ENCODE data around the gene KIAA1958.

The KIAA1958 gene

DNA sequence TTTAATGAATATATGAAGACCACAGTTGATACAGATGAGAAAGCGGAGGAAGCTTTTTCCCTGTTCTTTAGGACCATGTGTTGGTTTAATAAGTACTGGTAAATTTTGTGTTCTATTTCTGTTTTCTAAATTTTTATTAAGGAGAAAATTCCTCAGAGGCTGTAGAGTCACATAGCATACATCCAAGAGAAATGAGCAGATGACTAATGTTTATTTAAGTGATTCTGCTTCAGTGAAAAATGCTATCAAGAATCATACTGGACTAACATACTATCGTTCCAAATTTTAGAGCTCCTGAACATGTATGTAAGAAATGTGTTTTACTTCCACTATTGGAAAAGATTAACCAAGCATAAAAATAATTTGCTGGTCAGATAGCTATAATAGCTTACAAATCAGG is 115.0 kb downstream of the KIAA1958 start:
- H3K9ac ChIP-seq (ENCODE audit: low read length), result no peak overlapping the region

DNA sequence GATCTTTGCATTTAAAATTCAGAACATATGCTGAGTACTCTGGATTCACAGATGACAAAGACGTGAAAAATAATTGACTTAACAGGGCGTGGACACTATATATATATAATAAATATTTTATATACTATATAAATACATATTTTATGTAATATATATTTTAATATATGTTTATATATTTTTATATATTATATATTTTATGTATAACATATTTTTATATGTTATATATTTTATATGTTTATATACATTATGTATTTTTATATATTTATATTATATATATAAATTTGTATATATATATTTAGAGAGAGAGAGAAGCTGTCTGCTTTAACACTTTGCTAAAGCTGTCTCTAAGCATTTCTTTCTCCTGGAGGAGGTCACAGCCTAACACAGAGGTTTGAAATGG is 118.2 kb downstream of the KIAA1958 start:
- H3K36me3 ChIP-seq (ENCODE audit: control insufficient read depth, insufficient read depth, low read length), result no peaks in the 10 kb centered on the region
- no peak overlapping the region for H3K4me3 ChIP-seq (ENCODE audit: low read length)
- no peak overlapping the region for H3K9ac ChIP-seq (ENCODE audit: low read length)
- no peaks in the 10 kb centered on the region for H3K27me3 ChIP-seq (ENCODE audit: control insufficient read depth, insufficient read depth, low read length)
- no peaks in the 10 kb centered on the region for H3K9me3 ChIP-seq (ENCODE audit: control insufficient read depth, low read length)
- H3K4me1 ChIP-seq (ENCODE audit: control insufficient read depth, insufficient read depth, low read length), result no peaks in the 10 kb centered on the region

More for the DNA sequence above, 115.0 kb downstream of the KIAA1958 start:
- Histone ChIP-seq H3K27me3 (ENCODE audit: control insufficient read depth, insufficient read depth, low read length) (no peaks in the 10 kb centered on the region), H3K36me3 (ENCODE audit: control insufficient read depth, insufficient read depth, low read length) (no peaks in the 10 kb centered on the region), H3K4me1 (ENCODE audit: control insufficient read depth, insufficient read depth, low read length) (no peaks in the 10 kb centered on the region), H3K9me3 (ENCODE audit: control insufficient read depth, low read length) (no peaks in the 10 kb centered on the region), H3K4me3 (ENCODE audit: low read length) (no peak overlapping the region)

DNA sequence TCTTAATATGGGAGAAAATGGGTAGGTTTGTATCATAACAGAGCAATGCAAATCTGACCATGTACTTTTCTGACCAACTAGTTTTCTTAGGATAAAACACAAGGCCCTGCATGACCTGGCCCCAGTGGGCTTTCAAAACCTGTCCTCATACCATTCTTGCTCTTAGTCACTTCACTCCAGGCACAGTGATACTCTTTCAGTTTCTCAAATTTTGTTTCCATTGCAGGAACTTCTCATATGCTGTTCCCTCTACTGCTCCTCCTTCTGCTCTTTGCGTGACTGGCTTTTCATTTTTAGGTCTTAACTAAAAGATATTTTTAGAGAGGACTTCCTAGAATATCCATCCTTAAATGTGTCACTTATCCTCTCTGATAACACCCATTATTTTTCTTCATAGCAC is 118.9 kb downstream of the KIAA1958 start:
- H3K4me3 ChIP-seq (ENCODE audit: low read length), result no peak overlapping the region
- H3K27me3 ChIP-seq (ENCODE audit: control insufficient read depth, insufficient read depth, low read length), result no peaks in the 10 kb centered on the region
- no peak overlapping the region for H3K9ac ChIP-seq (ENCODE audit: low read length)
- no peaks in the 10 kb centered on the region for H3K4me1 ChIP-seq (ENCODE audit: control insufficient read depth, insufficient read depth, low read length)
- H3K36me3 ChIP-seq (ENCODE audit: control insufficient read depth, insufficient read depth, low read length), result no peaks in the 10 kb centered on the region
- H3K9me3 ChIP-seq (ENCODE audit: control insufficient read depth, low read length), result no peaks in the 10 kb centered on the region

DNA sequence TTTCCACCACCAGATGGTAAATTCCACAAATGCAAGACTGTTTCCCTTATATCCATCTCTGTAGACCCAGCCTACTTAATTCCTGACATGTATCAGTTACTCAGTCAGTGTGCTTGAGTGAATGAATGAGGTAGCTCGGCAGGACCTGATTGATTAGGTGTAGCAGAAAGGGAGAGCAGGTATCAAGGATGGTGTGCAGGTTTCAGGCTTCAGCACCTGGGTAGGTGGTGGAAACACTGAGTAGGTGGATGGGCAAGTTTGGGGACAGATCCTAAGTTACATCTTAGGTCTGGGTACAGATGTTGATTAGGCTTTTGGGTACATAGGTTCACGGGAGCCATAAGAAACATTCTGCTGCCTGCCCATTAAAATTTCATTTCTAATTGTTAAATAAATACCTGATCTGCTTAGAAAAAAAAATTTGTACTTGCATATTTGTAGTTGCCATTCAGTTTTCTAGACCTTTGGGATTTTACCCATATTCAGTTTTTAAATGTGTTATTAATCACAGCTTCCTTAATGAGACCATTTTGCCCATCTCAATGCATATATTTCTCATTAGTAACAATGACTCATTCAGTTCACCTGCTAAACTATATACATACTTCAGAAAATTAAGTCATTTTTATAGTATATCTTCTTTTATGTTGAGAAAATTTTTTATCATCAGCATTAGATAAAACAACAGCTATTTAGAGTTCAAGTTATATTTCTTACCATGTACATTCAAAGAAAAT is 119.5 kb downstream of the KIAA1958 start:
- H3K4me1 ChIP-seq (ENCODE audit: control insufficient read depth, insufficient read depth, low read length), result no peaks in the 10 kb centered on the region

DNA sequence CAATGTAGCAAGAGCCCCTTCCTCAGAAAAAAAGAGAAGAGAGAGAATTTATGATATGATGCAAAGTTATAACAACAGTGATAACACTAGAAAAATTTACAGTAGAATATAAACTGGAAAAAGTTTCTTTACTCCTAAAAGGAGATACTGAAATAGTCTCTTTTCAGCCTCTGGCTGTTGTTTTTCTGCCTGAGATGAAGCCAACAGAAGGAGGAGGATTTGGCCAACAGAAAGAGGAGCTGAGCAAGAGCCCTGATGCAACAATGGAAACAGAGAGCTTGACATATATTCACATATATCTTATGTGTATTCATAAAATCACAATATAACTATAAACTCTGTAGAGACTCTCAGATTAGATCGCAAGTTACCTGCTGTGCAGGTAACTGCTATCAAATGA is 122.2 kb downstream of the KIAA1958 start:
- Histone ChIP-seq H3K9me3 (ENCODE audit: control insufficient read depth, low read length) (no peaks in the 10 kb centered on the region), H3K4me1 (ENCODE audit: control insufficient read depth, insufficient read depth, low read length) (no peaks in the 10 kb centered on the region), H3K9ac (ENCODE audit: low read length) (no peak overlapping the region), H3K36me3 (ENCODE audit: control insufficient read depth, insufficient read depth, low read length) (no peaks in the 10 kb centered on the region), H3K4me3 (ENCODE audit: low read length) (no peak overlapping the region), H3K27me3 (ENCODE audit: control insufficient read depth, insufficient read depth, low read length) (no peaks in the 10 kb centered on the region)

More for the DNA sequence above, 119.5 kb downstream of the KIAA1958 start:
- Histone ChIP-seq H3K36me3 (ENCODE audit: control insufficient read depth, insufficient read depth, low read length) (no peaks in the 10 kb centered on the region), H3K9me3 (ENCODE audit: control insufficient read depth, low read length) (no peaks in the 10 kb centered on the region), H3K4me3 (ENCODE audit: low read length) (no peak overlapping the region), H3K9ac (ENCODE audit: low read length) (no peak overlapping the region), H3K27me3 (ENCODE audit: control insufficient read depth, insufficient read depth, low read length) (no peaks in the 10 kb centered on the region)

DNA sequence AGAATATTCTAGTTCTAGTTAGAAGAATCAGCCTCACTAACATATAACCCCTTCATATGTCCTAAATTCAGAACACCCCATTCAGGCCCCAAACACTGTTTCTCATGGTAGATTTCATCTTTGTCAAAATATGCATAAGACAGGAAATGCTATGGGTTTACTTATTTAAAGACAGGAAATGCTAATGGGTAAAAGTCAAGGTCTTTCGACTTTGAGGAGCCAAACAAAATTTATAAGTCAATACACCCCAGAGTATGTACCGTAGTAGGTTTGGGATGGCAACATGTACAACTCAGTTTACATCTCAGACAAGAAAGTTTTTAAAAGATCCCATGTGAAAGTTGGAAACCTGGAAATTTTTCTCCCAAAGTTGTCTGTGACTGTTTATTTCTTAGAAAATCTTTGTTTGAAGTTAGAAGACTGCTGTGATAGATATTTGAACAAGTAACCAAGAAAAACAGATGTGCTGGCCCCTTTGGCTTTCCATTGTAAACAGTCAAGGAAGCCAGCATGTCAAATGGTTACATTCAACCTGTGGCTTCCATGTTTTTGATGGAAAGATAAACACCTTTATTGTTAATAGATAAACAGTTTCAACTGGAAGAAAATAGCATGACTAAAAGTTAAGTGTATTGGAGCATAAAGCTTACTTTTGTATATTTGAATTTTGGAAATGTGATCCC is 129.1 kb downstream of the KIAA1958 start:
- no peak overlapping the region for H3K4me3 ChIP-seq (ENCODE audit: low read length)
- no peaks in the 10 kb centered on the region for H3K4me1 ChIP-seq (ENCODE audit: control insufficient read depth, insufficient read depth, low read length)
- H3K36me3 ChIP-seq (ENCODE audit: control insufficient read depth, insufficient read depth, low read length), result no peaks in the 10 kb centered on the region
- no peaks in the 10 kb centered on the region for H3K9me3 ChIP-seq (ENCODE audit: control insufficient read depth, low read length)
- no peak overlapping the region for H3K9ac ChIP-seq (ENCODE audit: low read length)
- H3K27me3 ChIP-seq (ENCODE audit: control insufficient read depth, insufficient read depth, low read length), result no peaks in the 10 kb centered on the region

DNA sequence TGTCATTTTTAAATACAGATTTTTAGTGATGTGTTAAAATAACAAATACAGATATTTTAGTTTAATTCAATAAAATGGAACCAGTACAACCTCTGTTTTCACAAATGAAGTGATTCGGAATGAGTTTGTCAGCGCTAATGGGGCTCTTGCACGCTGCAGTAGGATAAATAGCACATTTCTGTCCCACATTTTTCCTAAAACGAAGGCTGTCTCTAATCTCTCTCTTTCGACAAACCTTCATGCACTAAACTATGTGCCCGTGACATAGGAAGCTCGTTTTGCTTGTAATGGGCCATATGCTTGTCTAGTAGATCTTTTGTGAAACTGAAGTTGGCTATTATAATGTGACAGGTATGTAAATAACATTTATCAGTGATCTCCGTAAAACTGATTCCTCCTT is 130.7 kb downstream of the KIAA1958 start:
- Histone ChIP-seq H3K4me3 (ENCODE audit: low read length) (no peak overlapping the region), H3K27me3 (ENCODE audit: control insufficient read depth, insufficient read depth, low read length) (no peaks in the 10 kb centered on the region), H3K4me1 (ENCODE audit: control insufficient read depth, insufficient read depth, low read length) (no peaks in the 10 kb centered on the region), H3K9me3 (ENCODE audit: control insufficient read depth, low read length) (no peaks in the 10 kb centered on the region), H3K36me3 (ENCODE audit: control insufficient read depth, insufficient read depth, low read length) (no peaks in the 10 kb centered on the region), H3K9ac (ENCODE audit: low read length) (no peak overlapping the region)

DNA sequence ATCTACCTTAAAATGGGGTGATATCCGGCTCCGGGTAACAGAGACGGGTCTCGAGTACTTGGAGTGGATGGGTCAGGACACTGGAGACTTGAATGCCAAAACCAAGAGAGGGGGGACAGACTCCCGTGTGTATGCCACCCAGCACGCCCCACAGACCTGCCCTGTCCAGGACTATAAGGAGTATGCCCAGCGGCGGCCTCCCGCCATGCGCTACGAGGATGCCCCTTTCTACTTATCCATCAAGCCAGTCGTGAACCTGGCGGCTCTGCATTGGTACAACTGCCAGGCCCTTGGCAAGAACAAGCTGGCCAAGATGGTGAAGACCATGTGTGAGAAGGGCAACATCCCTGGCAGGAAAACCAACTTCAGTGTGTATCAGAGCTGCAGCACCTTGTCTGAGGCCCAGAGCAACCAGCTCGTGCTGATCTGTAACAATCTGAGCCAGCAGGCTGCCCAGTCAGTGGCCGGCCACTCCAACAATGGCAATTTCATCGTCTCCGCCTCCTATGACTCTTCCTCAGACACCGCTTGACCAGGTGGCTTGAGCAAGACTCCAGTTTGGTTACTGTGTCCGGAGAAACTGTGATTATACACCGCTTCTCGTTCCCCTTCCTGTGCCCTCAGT is 131.9 kb downstream of the KIAA1958 start:
- no peaks in the 10 kb centered on the region for H3K36me3 ChIP-seq (ENCODE audit: control insufficient read depth, insufficient read depth, low read length)
- H3K9me3 ChIP-seq (ENCODE audit: control insufficient read depth, low read length), result no peaks in the 10 kb centered on the region
- no peaks in the 10 kb centered on the region for H3K4me1 ChIP-seq (ENCODE audit: control insufficient read depth, insufficient read depth, low read length)
- H3K4me3 ChIP-seq (ENCODE audit: low read length), result no peak overlapping the region
- H3K27me3 ChIP-seq (ENCODE audit: control insufficient read depth, insufficient read depth, low read length), result no peaks in the 10 kb centered on the region
- H3K9ac ChIP-seq (ENCODE audit: low read length), result no peak overlapping the region

DNA sequence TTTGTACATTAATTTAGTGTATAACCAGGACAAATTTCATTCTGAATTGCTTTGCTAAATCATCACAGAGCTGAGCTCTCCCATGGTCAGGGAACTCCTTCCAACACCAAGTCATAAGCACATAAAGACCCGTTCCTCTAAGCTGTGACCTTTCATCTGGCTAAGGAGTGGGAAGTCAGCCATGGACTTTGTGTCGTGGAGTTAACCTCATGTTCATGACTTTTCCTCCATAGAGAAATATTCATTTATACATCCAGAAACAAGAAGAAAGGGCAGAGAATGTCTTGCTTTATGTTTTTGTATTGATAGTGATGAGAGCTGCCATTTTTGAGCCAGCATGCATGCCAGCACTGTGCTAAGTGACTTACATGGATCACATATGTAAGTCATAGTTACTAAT is 133.8 kb downstream of the KIAA1958 start:
- Histone ChIP-seq H3K4me1 (ENCODE audit: control insufficient read depth, insufficient read depth, low read length) (no peaks in the 10 kb centered on the region), H3K36me3 (ENCODE audit: control insufficient read depth, insufficient read depth, low read length) (no peaks in the 10 kb centered on the region), H3K9me3 (ENCODE audit: control insufficient read depth, low read length) (no peaks in the 10 kb centered on the region), H3K9ac (ENCODE audit: low read length) (no peak overlapping the region), H3K27me3 (ENCODE audit: control insufficient read depth, insufficient read depth, low read length) (no peaks in the 10 kb centered on the region), H3K4me3 (ENCODE audit: low read length) (no peak overlapping the region)

DNA sequence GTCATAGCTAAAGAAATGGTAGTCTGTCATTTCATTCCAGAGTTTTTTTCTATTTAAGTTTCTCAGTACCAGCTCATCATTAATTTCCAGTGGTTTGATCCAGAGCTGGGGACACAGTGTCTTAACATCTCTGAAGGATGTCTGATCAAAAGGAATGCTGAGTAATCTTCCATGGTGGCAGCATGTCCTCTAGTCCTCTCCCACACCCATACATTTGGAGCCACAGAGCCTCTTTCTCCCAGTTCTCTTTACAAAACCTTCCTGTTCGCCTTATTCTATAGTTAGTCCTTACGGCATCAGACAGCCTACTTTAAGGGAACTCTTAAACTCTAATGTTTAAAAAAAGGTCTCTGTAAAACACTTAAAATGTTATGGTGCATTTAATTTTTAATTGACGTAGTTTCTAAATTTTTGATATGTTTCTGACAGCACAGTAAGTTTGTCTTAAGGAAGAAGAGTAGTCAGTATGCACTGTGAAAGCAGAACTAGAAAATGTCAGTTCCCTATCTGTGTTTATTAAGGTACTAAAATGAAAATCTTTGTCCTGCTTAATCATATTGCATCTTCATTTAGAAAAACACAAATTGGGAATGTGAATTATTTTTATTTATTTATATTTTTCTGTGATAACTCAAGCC is 134.5 kb downstream of the KIAA1958 start:
- Histone ChIP-seq H3K36me3 (ENCODE audit: control insufficient read depth, insufficient read depth, low read length) (no peaks in the 10 kb centered on the region), H3K4me3 (ENCODE audit: low read length) (no peak overlapping the region), H3K27me3 (ENCODE audit: control insufficient read depth, insufficient read depth, low read length) (no peaks in the 10 kb centered on the region), H3K4me1 (ENCODE audit: control insufficient read depth, insufficient read depth, low read length) (no peaks in the 10 kb centered on the region), H3K9ac (ENCODE audit: low read length) (no peak overlapping the region), H3K9me3 (ENCODE audit: control insufficient read depth, low read length) (no peaks in the 10 kb centered on the region)

DNA sequence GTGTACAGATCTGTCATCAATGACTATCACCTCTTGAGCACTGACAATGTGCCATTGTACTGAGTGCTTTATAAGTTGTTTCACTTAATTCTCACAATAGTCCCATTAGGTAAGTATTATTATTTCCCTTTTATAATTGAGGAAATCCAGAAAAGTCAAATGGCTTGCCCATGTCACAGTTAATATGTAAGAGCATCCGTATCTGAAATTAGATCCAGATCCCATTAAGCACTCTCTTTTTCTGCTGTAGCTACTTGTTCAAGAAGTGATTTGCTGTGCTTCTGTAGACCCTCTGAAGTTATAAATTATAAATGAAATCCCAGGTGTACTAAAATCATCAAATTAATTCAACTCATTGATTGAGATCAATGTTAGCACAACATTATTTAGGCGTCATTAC is 136.6 kb downstream of the KIAA1958 start:
- no peaks in the 10 kb centered on the region for H3K36me3 ChIP-seq (ENCODE audit: control insufficient read depth, insufficient read depth, low read length)
- no peak overlapping the region for H3K9ac ChIP-seq (ENCODE audit: low read length)
- no peak overlapping the region for H3K4me3 ChIP-seq (ENCODE audit: low read length)
- no peaks in the 10 kb centered on the region for H3K9me3 ChIP-seq (ENCODE audit: control insufficient read depth, low read length)
- H3K27me3 ChIP-seq (ENCODE audit: control insufficient read depth, insufficient read depth, low read length), result no peaks in the 10 kb centered on the region
- H3K4me1 ChIP-seq (ENCODE audit: control insufficient read depth, insufficient read depth, low read length), result no peaks in the 10 kb centered on the region
